ENCODE measurements around the gene IL22RA1.

IL22RA1 gene

GRCh38 chr1:24071941-24072340 is 71.0 kb downstream of the IL22RA1 start:
- DNase-seq (ENCODE audit: low read depth), result no peak

- DNase-seq (ENCODE audit: low read depth), result peak; percentile 59
Observed at GRCh38 chr1:24070821-24071393, 72.0 kb downstream of the IL22RA1 start.

- no peak for DNase-seq (ENCODE audit: low read depth)
Observed at GRCh38 chr1:24069817-24070216, 73.1 kb downstream of the IL22RA1 start.
